HG02571 (cell line): ENCODE data around the gene RBM39.
"Not testable (repeated sequence)": the region's sequence is repeated elsewhere in the genome, so short reads cannot be mapped to it uniquely, and the experiment has no call there.

Source experiments
- ATAC-seq: cut with Tn5 transposase; IDR thresholded peaks from one replicate; pipeline ENCODE4 v1.9.1; 2021; ENCODE audit warnings: mild to moderate bottlenecking, moderate library complexity; ENCODE audit not compliant: unreplicated experiment

The RBM39 gene

GRCh38 chr20:35708502-35708901 is 33.6 kb downstream of the RBM39 start:
- no peak for ATAC-seq

- ATAC-seq: not testable (repeated sequence)
Measured at GRCh38 chr20:35706591-35707529, 35.2 kb downstream of the RBM39 start.

DNA sequence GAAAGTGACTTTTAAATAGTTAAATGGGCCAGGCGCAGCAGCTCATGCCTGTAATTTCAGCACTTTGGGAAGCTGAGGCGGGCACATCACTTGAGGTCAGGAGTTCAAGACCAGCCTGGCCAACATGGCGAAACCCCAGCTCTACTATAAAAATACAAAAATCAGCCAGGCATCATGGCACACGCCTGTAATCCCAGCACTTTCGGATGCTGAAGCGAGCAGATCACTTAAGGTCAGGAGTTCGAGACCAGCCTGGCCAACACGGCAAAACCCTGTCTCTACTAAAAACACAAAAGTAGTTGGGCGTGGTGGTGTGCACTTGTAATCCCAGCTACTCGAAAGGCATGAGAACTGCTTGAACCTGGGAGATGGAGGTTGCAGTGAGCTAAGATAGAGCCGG is 36.2 kb downstream of the RBM39 start:
- not testable (repeated sequence) for ATAC-seq

- ATAC-seq: no peak
Measured at GRCh38 chr20:35704514-35705261, 37.4 kb downstream of the RBM39 start.

DNA sequence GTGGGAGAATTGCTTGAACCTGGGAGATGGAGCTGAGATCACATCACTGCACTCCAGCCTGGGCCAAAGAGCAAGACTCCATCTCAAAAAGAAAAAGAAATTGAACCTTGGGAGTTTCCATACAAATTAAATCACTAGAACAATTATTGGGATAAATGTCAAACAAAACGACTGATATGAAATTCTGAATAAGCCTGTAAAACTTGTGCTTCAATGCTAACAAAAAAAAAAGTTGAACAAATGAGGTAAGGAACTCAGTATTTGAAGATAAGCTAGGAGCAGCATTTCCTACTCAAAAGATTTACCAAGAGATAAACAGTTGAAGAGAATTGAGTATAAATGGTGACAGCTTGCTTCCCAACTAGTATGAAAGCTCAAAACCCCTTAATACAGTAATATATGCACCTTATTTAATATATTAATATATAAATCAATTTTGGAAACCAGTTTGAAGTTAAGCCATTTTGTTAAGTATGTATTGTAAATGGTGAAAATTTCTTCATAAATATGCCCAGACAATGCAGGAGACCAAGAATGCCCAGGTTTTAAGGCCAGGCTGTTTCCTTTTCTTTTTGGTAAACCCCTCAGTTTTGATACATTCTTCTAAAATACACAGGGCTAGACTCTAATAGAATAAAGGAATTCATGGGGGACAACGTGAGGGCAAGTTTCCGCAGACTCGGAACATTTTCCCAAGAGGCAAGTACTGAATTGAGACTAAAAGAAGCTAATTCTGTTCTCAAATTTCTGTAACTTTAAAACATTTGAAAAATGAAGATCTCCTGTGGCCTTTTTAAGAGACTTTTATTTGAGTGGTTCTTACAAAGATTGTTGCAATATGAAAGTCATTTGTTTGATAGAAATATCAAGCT is 39.0 kb downstream of the RBM39 start:
- ATAC-seq: no peak

DNA sequence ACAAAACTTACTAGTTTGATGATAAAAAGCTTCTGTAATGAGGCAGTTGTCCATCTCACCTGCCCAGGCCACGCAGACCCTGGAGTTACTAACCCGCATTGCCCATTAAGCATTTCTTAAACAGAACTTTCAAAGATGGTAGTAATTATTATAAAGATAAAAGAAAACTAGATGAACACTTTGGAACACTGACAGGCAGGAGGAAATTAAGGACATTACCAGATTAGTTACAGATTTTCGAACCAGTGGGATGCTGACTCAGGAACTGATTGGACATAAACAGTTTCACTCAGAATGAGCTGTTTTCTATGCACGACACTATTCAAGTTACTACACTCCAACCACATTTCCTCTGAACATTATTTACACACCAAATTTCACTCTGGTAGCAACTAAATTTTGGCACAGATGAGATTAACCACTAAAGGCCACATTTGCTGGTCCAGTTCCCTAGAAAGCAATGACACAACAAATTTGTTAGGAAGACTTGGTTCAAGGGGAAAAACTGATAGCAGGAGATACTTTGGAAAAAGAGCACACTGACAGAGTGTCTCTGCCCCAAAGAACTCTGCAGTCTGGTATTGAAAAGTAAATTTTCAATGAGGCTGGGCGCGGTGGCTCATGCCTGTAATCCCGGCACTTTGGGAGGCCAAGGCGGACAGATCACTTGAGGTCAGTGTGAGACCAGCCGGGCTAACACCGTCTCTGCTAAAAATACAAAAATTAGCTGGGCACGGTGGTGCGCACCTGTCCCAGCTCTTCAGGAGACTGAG is 39.8 kb downstream of the RBM39 start:
- no peak for ATAC-seq

GRCh38 chr20:35700625-35701148 is 41.4 kb downstream of the RBM39 start:
- ATAC-seq: no peak

DNA sequence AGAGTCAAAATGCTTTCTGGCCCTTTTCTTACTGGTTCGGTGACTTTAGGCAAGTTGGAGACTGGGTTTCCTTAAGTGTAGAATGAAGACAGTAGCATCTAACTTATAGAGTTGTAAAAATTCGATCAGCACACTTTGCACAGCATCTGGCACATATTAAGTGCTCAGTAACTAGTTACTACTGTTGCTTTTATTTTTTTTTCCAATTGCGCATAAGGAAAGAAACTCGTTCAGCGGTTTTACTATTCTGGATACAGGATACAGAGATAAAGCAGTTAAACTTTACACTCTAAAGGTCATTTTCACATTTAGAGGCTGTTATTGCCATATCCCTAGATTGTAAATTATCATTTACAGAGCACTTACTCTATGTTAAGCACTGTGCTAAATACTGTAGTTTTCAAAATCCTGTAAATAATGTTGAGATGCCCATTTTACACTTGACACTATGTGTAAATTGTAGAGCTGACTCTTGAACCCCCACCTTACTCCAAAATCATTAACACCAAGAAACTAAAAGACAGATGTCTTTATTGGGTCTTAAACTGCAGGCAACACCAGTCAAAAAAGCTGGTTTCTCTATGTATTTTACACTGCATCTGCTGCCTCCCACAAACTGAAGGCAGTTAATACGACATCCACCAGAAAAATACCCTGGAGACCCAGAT is 42.0 kb downstream of the RBM39 start:
- no peak for ATAC-seq

- no peak for ATAC-seq
Measured at GRCh38 chr20:35699127-35699956, 42.7 kb downstream of the RBM39 start, which contains the start of the genes NFS1 and ROMO1. Gene NFS1 (minus strand): TSS chr20:35699352. CDS start chr20:35699288, 64 bp downstream. Gene ROMO1 (plus strand): TSS chr20:35699405. CDS start chr20:35699633, 228 bp downstream.

DNA sequence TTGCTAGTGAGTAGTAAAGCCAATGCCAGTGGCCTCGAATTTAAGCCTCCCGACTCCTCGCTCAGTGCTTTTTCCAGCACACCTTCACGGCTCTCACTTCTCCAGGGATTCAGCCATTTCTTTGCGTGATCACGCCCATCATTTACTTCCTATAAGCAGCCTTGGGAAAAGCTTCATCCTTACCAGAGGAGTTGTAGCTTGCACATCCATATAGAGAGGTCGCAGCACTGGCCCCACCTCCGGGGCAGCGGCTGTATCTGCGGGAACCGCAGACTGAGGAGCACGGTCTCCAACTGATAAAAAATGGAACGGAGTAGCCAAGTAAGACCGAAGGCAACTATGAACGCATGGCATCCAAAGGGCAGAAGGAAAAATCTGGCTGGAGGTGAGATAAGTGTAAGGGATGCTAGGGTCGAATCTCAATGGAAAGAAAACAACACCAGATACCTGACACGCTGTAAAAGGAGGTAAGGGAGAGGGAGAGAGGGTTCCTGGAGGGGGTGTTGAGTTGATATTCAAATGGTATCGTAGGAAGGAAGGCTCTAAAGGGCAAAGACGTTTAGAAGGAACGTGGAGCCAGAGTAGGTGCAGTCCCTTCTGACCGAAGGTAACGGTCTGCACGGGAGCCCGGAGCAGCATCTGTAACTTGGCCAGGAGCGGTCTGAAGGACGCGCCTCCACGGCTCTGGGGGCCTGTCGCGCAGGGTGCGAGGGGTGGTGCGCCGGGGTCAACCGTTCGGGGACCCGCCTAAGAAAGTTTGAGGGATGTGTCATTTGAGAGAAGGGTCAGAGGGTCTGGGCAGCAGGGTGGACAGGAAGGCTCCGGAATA is 43.5 kb downstream of the RBM39 start:
- ATAC-seq: no peak

DNA sequence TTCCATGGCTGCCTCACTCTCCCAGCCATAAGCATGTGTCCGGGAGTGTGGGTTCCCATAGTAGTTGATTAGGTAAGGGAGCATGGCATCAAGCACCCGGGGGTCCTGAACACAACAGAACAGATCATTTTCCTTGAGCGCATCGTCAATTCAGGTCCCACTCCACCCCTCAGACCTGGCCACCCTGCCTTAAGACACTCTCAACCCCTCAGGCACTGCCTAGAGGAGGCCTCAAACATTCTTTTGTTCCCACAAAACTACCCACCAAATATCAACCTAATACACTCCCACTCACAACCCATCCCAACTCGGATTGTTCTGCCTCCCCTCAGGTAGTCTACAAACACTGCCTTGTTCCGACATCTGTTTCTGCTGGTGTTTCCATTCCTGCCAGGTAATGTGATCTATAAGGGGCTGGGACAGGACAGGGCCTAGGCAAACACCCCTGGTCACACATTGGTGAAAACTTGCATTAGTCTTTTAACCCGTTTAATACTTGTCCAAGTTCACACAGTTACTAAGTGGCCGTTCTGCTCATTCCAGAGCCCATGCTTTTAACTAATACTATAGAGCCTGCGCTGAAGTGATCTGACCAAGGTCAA is 44.3 kb downstream of the RBM39 start:
- no peak for ATAC-seq

- no peak for ATAC-seq
Measured at GRCh38 chr20:35695978-35696377, 46.1 kb downstream of the RBM39 start.

DNA sequence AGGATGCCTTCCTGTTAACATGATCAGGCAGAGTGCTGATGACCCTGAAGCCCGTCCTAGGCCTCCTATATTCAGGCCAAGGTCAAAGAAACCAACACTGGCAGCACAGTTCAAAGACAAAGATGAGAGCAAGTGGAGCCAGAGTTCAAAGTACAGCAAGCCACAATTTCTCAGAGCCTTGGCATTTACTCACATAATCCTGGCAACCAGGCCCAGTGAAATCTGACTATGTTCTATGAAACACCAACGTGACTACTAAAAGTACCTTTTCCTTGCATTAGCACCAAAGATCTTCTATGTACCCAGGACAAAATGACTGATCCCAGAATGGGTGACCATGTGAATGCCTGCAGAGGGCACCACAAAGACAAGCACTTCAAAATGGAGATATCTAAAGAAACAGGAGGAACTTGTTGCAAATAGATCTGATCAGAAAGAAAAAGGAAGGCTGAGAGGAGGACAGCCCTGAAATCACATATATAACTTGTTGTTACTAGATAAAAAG is 46.8 kb downstream of the RBM39 start:
- no peak for ATAC-seq

GRCh38 chr20:35690265-35690664 is 51.8 kb downstream of the RBM39 start:
- no peak for ATAC-seq

- ATAC-seq: not testable (repeated sequence)
Measured at GRCh38 chr20:35686872-35687271, 55.2 kb downstream of the RBM39 start.

DNA sequence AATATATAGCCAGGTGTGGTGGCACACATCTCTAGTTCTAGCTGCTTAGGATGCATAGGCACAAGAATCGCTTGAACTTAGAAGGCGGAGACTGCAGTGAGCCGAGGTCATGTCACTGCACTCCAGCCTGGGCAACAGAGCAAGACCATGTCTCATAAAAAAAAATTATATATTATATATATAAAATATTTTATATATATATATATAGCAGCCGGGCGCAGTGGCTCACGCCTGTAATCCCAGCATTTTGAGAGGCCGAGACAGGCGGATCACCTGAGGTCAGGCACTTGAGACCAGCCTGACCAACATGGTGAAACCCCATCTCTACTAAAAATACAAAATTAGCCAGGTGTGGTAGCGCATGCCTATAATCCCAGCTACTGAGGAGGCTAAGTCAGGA is 56.7 kb downstream of the RBM39 start:
- not testable (repeated sequence) for ATAC-seq

- ATAC-seq: no peak
Measured at GRCh38 chr20:35681960-35682359, 60.1 kb downstream of the RBM39 start.
